Caco-2 (cell line): ENCODE data around the gene BCL2. TPM values are rescaled to one million over a fixed set of nuclear protein-coding genes. Genes with fewer than 3 reads are reported as not detected.

Experiments used
- BruUV-seq: library from RNA; stranded (reverse); fragments of 400-500 nt; replicated peaks from 2 replicates; lab custom pipeline; 2021; lab: Mats Ljungman, UMichigan
- CTCF ChIA-PET: fragments of 300-600 bp; sonication (Branson Sonifier 250); formaldehyde crosslinking; loops from one replicate; lab custom pipeline; 2022; ENCODE audit warnings: antibody characterized with exemption; lab: Charles Lee
- POLR2A ChIA-PET: fragments of 300-600 bp; sonication (Branson Sonifier 250); formaldehyde crosslinking; loops from one replicate; lab custom pipeline; 2022; ENCODE audit warnings: antibody characterized with exemption; lab: Charles Lee
- DNase-seq, 2 experiments: peaks; one replicate each; pipeline versions ENCODE4 v3.0.0 to v3.0.0-alpha.2; 2020 to 2022
- H3K27me3 ChIP-seq: replicated peaks from 2 replicates; pipeline ENCODE4 v1.6.0; 2011; ENCODE audit warnings: low read length; ENCODE audit not compliant: control insufficient read depth, insufficient read depth
- H3K36me3 ChIP-seq: 2 replicates; pipeline ENCODE4 v1.5.1; 2011; ENCODE audit warnings: low read length; ENCODE audit not compliant: control insufficient read depth, insufficient read depth
- H3K4me1 ChIP-seq: fragments of 250-450 bp; sonication (Bioruptor Pico); 2 replicates; pipeline ENCODE4 v1.5.1; 2020; ENCODE audit warnings: mild to moderate bottlenecking
- H3K4me3 ChIP-seq: 2 replicates; pipeline ENCODE4 v1.5.1; 2011; ENCODE audit warnings: low read depth, mild to moderate bottlenecking, control low read depth, low read length
- H3K9me3 ChIP-seq: fragments of 250-450 bp; sonication (Bioruptor Pico); 2 replicates; pipeline ENCODE4 v1.5.1; 2020; ENCODE audit warnings: mild to moderate bottlenecking, moderate library complexity
- H3K27ac Mint-ChIP-seq: one replicate; pipeline ENCODE4 v1.8.0; 2022; ENCODE audit warnings: mixed read lengths; ENCODE audit not compliant: unreplicated experiment
- H3K27me3 Mint-ChIP-seq: one replicate; pipeline ENCODE4 v1.8.0; 2022; ENCODE audit warnings: mixed read lengths; ENCODE audit not compliant: insufficient read depth, unreplicated experiment
- H3K36me3 Mint-ChIP-seq: one replicate; pipeline ENCODE4 v1.8.0; 2022; ENCODE audit warnings: mild to moderate bottlenecking, mixed read lengths; ENCODE audit not compliant: insufficient read depth, unreplicated experiment
- H3K4me1 Mint-ChIP-seq: one replicate; pipeline ENCODE4 v1.8.0; 2022; ENCODE audit warnings: low read depth, mixed read lengths; ENCODE audit not compliant: unreplicated experiment
- H3K4me3 Mint-ChIP-seq: one replicate; pipeline ENCODE4 v1.8.0; 2022; ENCODE audit warnings: mild to moderate bottlenecking, moderate library complexity, mixed read lengths; ENCODE audit not compliant: unreplicated experiment
- H3K9me3 Mint-ChIP-seq: one replicate; pipeline ENCODE4 v1.8.0; 2022; ENCODE audit warnings: mixed read lengths; ENCODE audit not compliant: unreplicated experiment
- CTCF ChIP-seq, 2 experiments: fragments of 200-600 bp in 1 of 2; IDR thresholded peaks; 1 replicate in 1 of 2; 2 replicates in 1 of 2; pipeline versions ENCODE4 v1.5.1 to v1.8.0; 2011 to 2022; ENCODE audit warnings: antibody characterized with exemption in 1 of 2, control low read depth in 1 of 2, inconsistent platforms in 1 of 2, low read depth in 1 of 2, low read length in 1 of 2, mild to moderate bottlenecking in 1 of 2, moderate library complexity in 1 of 2; ENCODE audit not compliant: insufficient read depth in 1 of 2, severe bottlenecking in 1 of 2, unreplicated experiment in 1 of 2
- intact Hi-C: fragments of 100-400 bp; cut with micrococcal nuclease; formaldehyde crosslinking; loops from one replicate; pipeline ENCODE4 v1.10.0; 2022; ENCODE audit not compliant: unreplicated experiment
- total RNA-seq: library from RNA; stranded (reverse); gene quantifications from 2 replicates; pipeline ENCODE4 v1.2.3, GENCODE V29; 2022

BCL2 gene
- total RNA-seq, 1 experiment from 2014 or later: 6.5 TPM

DNA sequence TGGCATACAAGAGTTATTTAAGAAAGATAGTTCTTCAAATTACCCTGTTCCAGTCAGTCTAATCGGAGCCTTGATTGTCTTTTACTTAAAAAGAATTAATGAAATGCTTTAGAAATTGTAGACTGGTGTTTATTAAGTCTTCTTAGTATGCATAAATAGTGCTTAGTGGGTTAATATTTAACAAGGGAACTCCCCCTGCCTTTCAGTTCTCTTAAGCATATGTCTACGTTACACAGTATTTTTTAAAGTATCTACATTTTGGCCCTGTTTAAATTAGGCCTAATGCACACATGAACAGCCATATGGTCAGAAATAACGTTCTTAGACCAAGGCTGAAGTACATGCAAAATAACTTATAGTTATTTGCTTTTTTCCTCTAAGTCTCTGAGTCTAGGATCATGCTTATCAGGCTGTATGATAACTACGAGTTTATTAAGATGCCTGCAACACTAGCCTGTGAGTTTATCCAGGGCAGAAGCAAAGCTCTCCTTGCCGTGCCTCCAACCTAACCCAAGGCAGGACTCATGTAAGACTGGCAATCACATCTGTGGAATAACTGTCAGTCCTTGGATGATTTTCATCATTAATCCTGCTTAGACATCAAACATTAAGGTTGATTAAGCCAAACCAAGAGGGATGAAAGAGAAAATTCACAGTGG, 6.7 kb downstream of the BCL2 start:
- intact Hi-C loops: no loop called here
- POLR2A ChIA-PET: no interaction called here
- Histone ChIP-seq H3K4me3 (no peak overlapping the region), H3K36me3 (no peaks in the 10 kb centered on the region), H3K27me3 (no peaks in the 10 kb centered on the region), H3K4me1 (no peaks in the 10 kb centered on the region), H3K9me3 (no peaks in the 10 kb centered on the region)
- no TSS peak for BruUV-seq
- Mint-ChIP-seq H3K4me1 (no peaks in the 10 kb centered on the region), H3K9me3 (no peaks in the 10 kb centered on the region), H3K27ac (no peak overlapping the region), H3K27me3 (no peaks in the 10 kb centered on the region), H3K4me3 (no peak overlapping the region), H3K36me3 (no peaks in the 10 kb centered on the region)
- CTCF ChIA-PET: no interaction called here
- no peak for DNase-seq
- TF ChIP-seq CTCF (IDR thresholded peaks at IDR 0.05; ENCODE audit: insufficient read depth in 1 of 2, low read depth in 1 of 2, low read length in 1 of 2, severe bottlenecking in 1 of 2, unreplicated experiment in 1 of 2): no peak

- H3K4me1 ChIP-seq: no peaks in the 10 kb centered on the region
- no peaks in the 10 kb centered on the region for H3K4me1 Mint-ChIP-seq
- H3K4me3 Mint-ChIP-seq: no peak overlapping the region
- no peaks in the 10 kb centered on the region for H3K9me3 ChIP-seq
- no peak overlapping the region for H3K27ac Mint-ChIP-seq
- DNase-seq: no peak
- CTCF ChIA-PET: no interaction called here
- POLR2A ChIA-PET: no interaction called here
- no peaks in the 10 kb centered on the region for H3K9me3 Mint-ChIP-seq
- H3K36me3 Mint-ChIP-seq: no peaks in the 10 kb centered on the region
- BruUV-seq: no TSS peak
- H3K27me3 ChIP-seq: no peaks in the 10 kb centered on the region
- H3K27me3 Mint-ChIP-seq: no peaks in the 10 kb centered on the region
- H3K36me3 ChIP-seq: no peaks in the 10 kb centered on the region
- intact Hi-C loops: no loop called here
- H3K4me3 ChIP-seq: no peak overlapping the region
- no peak for TF ChIP-seq CTCF (IDR thresholded peaks at IDR 0.05; ENCODE audit: insufficient read depth in 1 of 2, low read depth in 1 of 2, low read length in 1 of 2, severe bottlenecking in 1 of 2, unreplicated experiment in 1 of 2)
These were observed 7.6 kb downstream of the BCL2 start for GRCh38 chr18:63312019-63312409.

- Histone ChIP-seq H3K4me3 (no peak overlapping the region), H3K4me1 (no peaks in the 10 kb centered on the region), H3K36me3 (no peaks in the 10 kb centered on the region), H3K27me3 (no peaks in the 10 kb centered on the region), H3K9me3 (no peaks in the 10 kb centered on the region)
- ChIA-PET POLR2A (no interaction called here), CTCF (no interaction called here)
- H3K27me3 Mint-ChIP-seq: no peaks in the 10 kb centered on the region
- H3K4me3 Mint-ChIP-seq: no peak overlapping the region
- no peaks in the 10 kb centered on the region for H3K9me3 Mint-ChIP-seq
- intact Hi-C loops: no loop called here
- no peaks in the 10 kb centered on the region for H3K4me1 Mint-ChIP-seq
- BruUV-seq: no TSS peak
- H3K36me3 Mint-ChIP-seq: no peaks in the 10 kb centered on the region
- no peak overlapping the region for H3K27ac Mint-ChIP-seq
- DNase-seq: no peak
- no peak for TF ChIP-seq CTCF (IDR thresholded peaks at IDR 0.05; ENCODE audit: insufficient read depth in 1 of 2, low read depth in 1 of 2, low read length in 1 of 2, severe bottlenecking in 1 of 2, unreplicated experiment in 1 of 2)
These were observed 8.2 kb downstream of the BCL2 start for GRCh38 chr18:63311118-63312018.
